H1 (cell line): Measurements from ENCODE around the gene OGFOD3. TPM values are rescaled to one million over a fixed set of nuclear protein-coding genes. Genes with fewer than 3 reads are reported as not detected.

Experiments used
- CTCF ChIA-PET: fragments of 300-600 bp; sonication (Branson Sonifier 250); formaldehyde crosslinking; loops from one replicate; lab custom pipeline; 2021; ENCODE audit not compliant: partially characterized antibody; lab: Charles Lee
- POLR2A ChIA-PET: fragments of 300-600 bp; sonication (Branson Sonifier 250); formaldehyde crosslinking; loops from one replicate; lab custom pipeline; 2021; ENCODE audit warnings: inconsistent platforms; ENCODE audit not compliant: partially characterized antibody; lab: Charles Lee
- DNase-seq, 2 experiments: peaks; one replicate each; pipeline versions ENCODE4 v3.0.0 to v3.0.0-alpha.2; 2010 to 2022; ENCODE audit warnings: low spot score in 2 of 2, low read depth in 1 of 2, mixed read lengths in 1 of 2
- FAIRE-seq: peaks from 2 replicates; lab custom pipeline; 2011; peaks lifted over from hg19 to GRCh38; lab: Jason Lieb, UNC
- H2AFZ ChIP-seq: 2 replicates; pipeline ENCODE4 v1.8.1; 2012; ENCODE audit warnings: low read length, inconsistent platforms
- H2AK5ac ChIP-seq: 2 replicates; pipeline ENCODE4 v1.6.1; 2013; ENCODE audit warnings: low read depth, low read length
- H2BK120ac ChIP-seq: replicated peaks from 2 replicates; pipeline ENCODE3; 2013; ENCODE audit warnings: low read depth, low read length, inconsistent platforms
- H2BK12ac ChIP-seq: 2 replicates; pipeline ENCODE4 v1.6.1; 2013; ENCODE audit warnings: low read depth, low read length
- H2BK15ac ChIP-seq: 2 replicates; pipeline ENCODE4 v1.6.1; 2013; ENCODE audit warnings: low read length
- H2BK20ac ChIP-seq: 2 replicates; pipeline ENCODE4 v1.6.1; 2013; ENCODE audit warnings: low read length
- H2BK5ac ChIP-seq: 2 replicates; pipeline ENCODE4 v1.6.1; 2013; ENCODE audit warnings: low read depth, low read length
- H3K14ac ChIP-seq: 2 replicates; pipeline ENCODE4 v1.6.1; 2013; ENCODE audit warnings: inconsistent platforms; ENCODE audit not compliant: insufficient read length
- H3K18ac ChIP-seq: 2 replicates; pipeline ENCODE4 v1.6.1; 2013; ENCODE audit warnings: low read length; ENCODE audit errors: extremely low read depth
- H3K23ac ChIP-seq: 2 replicates; pipeline ENCODE4 v1.6.1; 2013; ENCODE audit warnings: inconsistent platforms; ENCODE audit not compliant: insufficient read length
- H3K23me2 ChIP-seq: 2 replicates; pipeline ENCODE4 v1.6.1; 2013; ENCODE audit warnings: low read depth, low read length
- H3K27ac ChIP-seq: 2 replicates; pipeline ENCODE4 v1.6.1; 2011; ENCODE audit warnings: low read depth, low read length, inconsistent platforms
- H3K27me3 ChIP-seq, 4 experiments: replicated peaks in 1 of 4; 1 replicate in 1 of 4; 2 replicates in 3 of 4; pipeline versions ENCODE4 v1.6.1 to v1.8.1; 2011 to 2013; ENCODE audit warnings: low read length in 3 of 4, mild to moderate bottlenecking in 3 of 4, inconsistent platforms in 2 of 4, mixed read lengths in 2 of 4, moderate library complexity in 1 of 4; ENCODE audit not compliant: control insufficient read depth in 3 of 4, insufficient read depth in 3 of 4; ENCODE audit errors: extremely low read depth in 1 of 4
- H3K36me3 ChIP-seq, 4 experiments: 2 replicates each; pipeline versions ENCODE4 v1.6.1 to v1.8.1; 2011 to 2013; ENCODE audit warnings: mild to moderate bottlenecking in 4 of 4, low read length in 3 of 4, moderate library complexity in 2 of 4, control low read depth in 1 of 4, inconsistent platforms in 1 of 4; ENCODE audit not compliant: insufficient read depth in 4 of 4, control insufficient read depth in 2 of 4
- H3K4ac ChIP-seq: replicated peaks from 2 replicates; pipeline ENCODE3; 2013; ENCODE audit warnings: low read length, low read depth, mixed read lengths, inconsistent platforms; ENCODE audit not compliant: insufficient read length
- H3K4me1 ChIP-seq, 4 experiments: replicated peaks in 1 of 4; 1 replicate in 1 of 4; 2 replicates in 3 of 4; pipeline versions ENCODE4 v1.6.1 to v1.8.1; 2011 to 2013; ENCODE audit warnings: low read length in 3 of 4, inconsistent platforms in 2 of 4, mixed read lengths in 1 of 4; ENCODE audit not compliant: insufficient read depth in 4 of 4, control insufficient read depth in 3 of 4
- H3K4me2 ChIP-seq, 2 experiments: 2 replicates each; pipeline versions ENCODE4 v1.6.1 to v1.8.1; 2011 to 2013; ENCODE audit warnings: low read depth in 2 of 2, low read length in 2 of 2, control low read depth in 1 of 2, inconsistent platforms in 1 of 2, mild to moderate bottlenecking in 1 of 2; ENCODE audit not compliant: insufficient read depth in 1 of 2
- H3K4me3 ChIP-seq, 4 experiments: fragments of 200-600, 300-600 bp in 1 of 4; sonication (generic), shearing (Covaris generic), sonication (Bioruptor Twin) in 1 of 4; 2 replicates each; pipeline versions ENCODE4 v1.5.1 to v1.8.1; 2011 to 2016; ENCODE audit warnings: low read length in 4 of 4, low read depth in 3 of 4, control low read depth in 2 of 4, inconsistent platforms in 2 of 4, mild to moderate bottlenecking in 2 of 4, mixed read lengths in 1 of 4, moderate library complexity in 1 of 4; ENCODE audit not compliant: insufficient read depth in 2 of 4; ENCODE audit errors: extremely low read depth in 1 of 4
- H3K56ac ChIP-seq: replicated peaks from 2 replicates; pipeline ENCODE3; 2013; ENCODE audit warnings: low read depth, mild to moderate bottlenecking, mixed read lengths, low read length, inconsistent platforms; ENCODE audit not compliant: insufficient read length
- H3K79me1 ChIP-seq: 2 replicates; pipeline ENCODE4 v1.6.1; 2013; ENCODE audit warnings: low read depth, low read length, control low read depth
- H3K79me2 ChIP-seq, 2 experiments: 2 replicates each; pipeline versions ENCODE4 v1.6.1 to v1.8.1; 2012 to 2013; ENCODE audit warnings: low read length in 2 of 2, mild to moderate bottlenecking in 2 of 2, inconsistent platforms in 1 of 2; ENCODE audit not compliant: insufficient read depth in 2 of 2, control insufficient read depth in 1 of 2
- H3K9ac ChIP-seq, 4 experiments: replicated peaks in 1 of 4; 1 replicate in 1 of 4; 2 replicates in 3 of 4; pipeline versions ENCODE4 v1.6.1 to v1.8.1; 2011 to 2013; ENCODE audit warnings: low read depth in 3 of 4, low read length in 3 of 4, control low read depth in 2 of 4, mild to moderate bottlenecking in 2 of 4, moderate library complexity in 2 of 4, inconsistent platforms in 1 of 4; ENCODE audit errors: extremely low read depth in 1 of 4
- H3K9me3 ChIP-seq, 2 experiments: 2 replicates each; pipeline versions ENCODE4 v1.6.1 to v1.8.1; 2012 to 2013; ENCODE audit warnings: mild to moderate bottlenecking in 2 of 2, moderate library complexity in 2 of 2, control low read depth in 1 of 2, inconsistent platforms in 1 of 2, low read depth in 1 of 2, low read length in 1 of 2, mixed read lengths in 1 of 2; ENCODE audit not compliant: insufficient read depth in 2 of 2
- H4K20me1 ChIP-seq, 2 experiments: replicated peaks in 1 of 2; 2 replicates each; pipeline versions ENCODE3 to v1.8.1; 2011 to 2013; ENCODE audit warnings: inconsistent platforms in 2 of 2, low read length in 2 of 2, mild to moderate bottlenecking in 1 of 2; ENCODE audit not compliant: insufficient read depth in 2 of 2, control insufficient read depth in 1 of 2
- H4K5ac ChIP-seq: 2 replicates; pipeline ENCODE4 v1.6.1; 2013; ENCODE audit warnings: low read length, low read depth, mixed read lengths, inconsistent platforms; ENCODE audit not compliant: insufficient read length
- H4K8ac ChIP-seq: 2 replicates; pipeline ENCODE4 v1.8.0; 2013; ENCODE audit warnings: mild to moderate bottlenecking, moderate library complexity, low read length, inconsistent platforms; ENCODE audit not compliant: insufficient read depth; ENCODE audit errors: extremely low read depth
- H4K91ac ChIP-seq: replicated peaks from 2 replicates; pipeline ENCODE3; 2013; ENCODE audit warnings: low read length, mixed read lengths, inconsistent platforms; ENCODE audit not compliant: insufficient read length
- CBX5 ChIP-seq: fragments of 300-800, 300-1000 bp; sonication (generic); IDR thresholded peaks from 2 replicates; pipeline ENCODE4 v1.7.1; 2016; ENCODE audit warnings: antibody characterized with exemption, low read length, low read depth
- CTCF ChIP-seq, 3 experiments: IDR thresholded peaks; 1 replicate in 2 of 3; 2 replicates in 1 of 3; pipeline versions ENCODE4 v1.5.1 to v1.6.1; 2011; ENCODE audit warnings: low read length in 3 of 3, mild to moderate bottlenecking in 3 of 3, inconsistent platforms in 2 of 3, low read depth in 1 of 3, moderate library complexity in 1 of 3; ENCODE audit not compliant: insufficient read depth in 1 of 3; ENCODE audit errors: control extremely low read depth in 1 of 3
- GABPA ChIP-seq: IDR thresholded peaks from 2 replicates; pipeline ENCODE4 v1.6.1; 2011; ENCODE audit warnings: mild to moderate bottlenecking, low read length, moderate library complexity, borderline replicate concordance; ENCODE audit not compliant: insufficient read depth
- HDAC2 ChIP-seq, 2 experiments: fragments of 300-600 bp in 1 of 2; sonication (generic) in 1 of 2; IDR thresholded peaks; 2 replicates each; pipeline ENCODE4 v1.6.1; 2011 to 2012; ENCODE audit warnings: low read depth in 2 of 2, low read length in 2 of 2, mild to moderate bottlenecking in 2 of 2, moderate library complexity in 2 of 2, borderline replicate concordance in 1 of 2, inconsistent platforms in 1 of 2
- POLR2A ChIP-seq, 2 experiments: IDR thresholded peaks; 1 replicate in 1 of 2; 2 replicates in 1 of 2; pipeline ENCODE4 v1.6.1; 2011; ENCODE audit warnings: low read depth in 2 of 2, low read length in 2 of 2, mild to moderate bottlenecking in 2 of 2; ENCODE audit errors: control extremely low read depth in 1 of 2
- SIN3A ChIP-seq, 2 experiments: IDR thresholded peaks in 1 of 2; conservative IDR thresholded peaks in 1 of 2; 2 replicates each; pipeline ENCODE4 v1.6.1; 2011 to 2012; ENCODE audit warnings: low read length in 2 of 2, improper control_type of control experiment in 1 of 2, low read depth in 1 of 2, mild to moderate bottlenecking in 1 of 2
- SIX5 ChIP-seq: IDR thresholded peaks from 2 replicates; pipeline ENCODE4 v1.6.1; 2011; ENCODE audit warnings: mild to moderate bottlenecking, low read depth, low read length
- SP2 ChIP-seq: IDR thresholded peaks from 2 replicates; pipeline ENCODE4 v1.6.1; 2012; ENCODE audit warnings: mild to moderate bottlenecking, low read length, inconsistent platforms
- SRF ChIP-seq: IDR thresholded peaks from 2 replicates; pipeline ENCODE4 v1.6.1; 2011; ENCODE audit warnings: mild to moderate bottlenecking, low read depth, low read length, moderate library complexity
- TEAD4 ChIP-seq: IDR thresholded peaks from 2 replicates; pipeline ENCODE4 v1.6.1; 2012; ENCODE audit warnings: low read depth, low read length, inconsistent platforms, mixed read lengths
- ZNF274 ChIP-seq: IDR thresholded peaks from 2 replicates; pipeline ENCODE4 v1.7.0; 2012; ENCODE audit warnings: low read length, borderline replicate concordance; ENCODE audit errors: extremely low read depth
- WGBS, 2 experiments: shearing (Covaris generic) in 1 of 2; methylation state at CpG; one replicate each; pipeline versions ENCODE4 v1.1.6 to v1.1.7; 2013 to 2015; ENCODE audit warnings: low lambda C conversion rate in 2 of 2, mixed read lengths in 2 of 2, inconsistent platforms in 1 of 2, low coverage in 1 of 2, missing lambda C conversion rate in 1 of 2; ENCODE audit not compliant: insufficient replicate concordance in 2 of 2, insufficient coverage in 1 of 2, insufficient read length in 1 of 2; ENCODE audit errors: extremely low coverage in 1 of 2, missing lambda C conversion rate in 1 of 2; 5-methylcytosine and 5-hydroxymethylcytosine counted together
- polyA plus RNA-seq, 7 experiments: library from polyadenylated mRNA; depleted of rRNA in 3 of 7; stranded (reverse) in 5 of 7; unstranded in 2 of 7; fragments of >200 nt in 5 of 7; fragments of 200-250 nt in 2 of 7; gene quantifications; 1 replicate in 5 of 7; 2 replicates in 1 of 7; 4 replicates in 1 of 7; pipeline versions ENCODE4 v1.2.1 to v1.2.3, GENCODE V29; 2011 to 2013; ENCODE audit warnings: missing spikeins in 2 of 7, mixed read lengths in 2 of 7
- total RNA-seq: library from RNA; stranded (reverse); fragmentation: NEBNext Ultra II Directional; extraction: Animal tissue kit (Norgen Biotek cat#: 25700); gene quantifications from 2 replicates; pipeline ENCODE4 v1.2.1, GENCODE V29; 2021

OGFOD3 gene
- total and polyA plus RNA-seq, 2 of the 8 experiments (the other 6 are each of a cell fraction or from before 2014, with no cell fraction given), result 21.1 to 21.8 TPM

- no peak for DNase-seq
- Histone ChIP-seq H3K23ac (no peak overlapping the region), H3K79me2 (no peaks in the 10 kb centered on the region), H4K8ac (no peak overlapping the region), H3K56ac (no peak overlapping the region), H2AFZ (no peak overlapping the region), H3K9me3 (no peaks in the 10 kb centered on the region), H2BK12ac (no peak overlapping the region), H4K5ac (no peak overlapping the region), H3K4me2 (no peak overlapping the region), H3K4ac (no peak overlapping the region), H3K27ac (no peak overlapping the region), H3K4me3 (no peak overlapping the region), H2BK20ac (no peak overlapping the region), H2BK120ac (no peak overlapping the region), H3K36me3 (0 out of 8 replicates have a peak, but pooled peaks cover 0 to 2% (median 0%) of the 10 kb centered on the region in 4 experiments), H3K23me2 (no peaks in the 10 kb centered on the region), H3K4me1 (peaks cover 0 to 4% (median 0%) of the 10 kb centered on the region in 4 experiments; a peak in 1 of 7 replicates), H4K20me1 (no peaks in the 10 kb centered on the region), H4K91ac (no peak overlapping the region), H3K27me3 (no peaks in the 10 kb centered on the region), H3K9ac (no peak overlapping the region), H3K18ac (no peak overlapping the region), H2BK5ac (no peak overlapping the region), H3K79me1 (no peaks in the 10 kb centered on the region), H3K14ac (no peak overlapping the region), H2BK15ac (no peak overlapping the region), H2AK5ac (no peak overlapping the region)
- CTCF ChIA-PET, result interaction anchor here (1.2 kb wide), 1 partner anchor 18 kb away, joined by 5 read pairs; no protein-coding TSS in a partner anchor
- 91% methylated on average over 9 of the region's 13 CpGs; no CpG with 5 or more reads in 1 of the 2 experiments for WGBS, 2 experiments
- POLR2A ChIA-PET, result no interaction called here
- no peak for FAIRE-seq
- TF ChIP-seq POLR2A (IDR thresholded peaks at IDR 0.05; ENCODE audit: control extremely low read depth in 1 of 2, low read depth in 2 of 2, low read length in 2 of 2) (no peak), CBX5 (no peak), TEAD4 (no peak), SP2 (no peak), GABPA (no peak), CTCF (IDR thresholded peaks at IDR 0.05; ENCODE audit: control extremely low read depth in 1 of 3, insufficient read depth in 1 of 3, low read depth in 1 of 3, low read length in 3 of 3) (no peak), SIX5 (no peak), ZNF274 (no peak), SIN3A (conservative IDR thresholded peaks at IDR 0.05 in 1 of 2, IDR thresholded peaks at IDR 0.05 in 1 of 2; ENCODE audit: low read depth in 1 of 2, low read length in 2 of 2) (no peak), HDAC2 (IDR thresholded peaks at IDR 0.05; ENCODE audit: borderline replicate concordance in 1 of 2, low read depth in 2 of 2, low read length in 2 of 2) (no peak), SRF (no peak)
Measured at GRCh38 chr17:82390860-82391435, 27.4 kb downstream of the OGFOD3 start.
